K562 (cell line): ENCODE measurements around the gene TPBG. TPM values are rescaled to one million over a fixed set of nuclear protein-coding genes. Genes with fewer than 3 reads are reported as not detected.

ENCODE experiments used
- ATAC-seq: fragments of 200-7000 bp; cut with Tn5 transposase; 3 replicates; pipeline ENCODE4 v1.9.1; 2020; ENCODE audit warnings: moderate library complexity
- BruUV-seq: library from RNA; stranded (reverse); fragments of 400-500 nt; replicated peaks from 2 replicates; lab custom pipeline; 2021; lab: Mats Ljungman, UMichigan
- CTCF ChIA-PET: fragments of 300-600 bp; formaldehyde crosslinking; extraction: SDS; loops from one replicate; lab custom pipeline; 2021; ENCODE audit warnings: low intra/inter-chr PET ratio; lab: Yijun Ruan, JAX
- POLR2A ChIA-PET: fragments of 300-600, 350-650 bp; sonication (Branson Sonifier 250); formaldehyde crosslinking; extraction: SDS; loops from one replicate; lab custom pipeline; 2021; ENCODE audit warnings: antibody characterized with exemption, inconsistent platforms; lab: Yijun Ruan, JAX
- DNase-seq, 4 experiments: peaks; one replicate each; pipeline versions ENCODE4 v3.0.0 to v3.0.0-alpha.2; 2011 to 2018; ENCODE audit warnings: low spot score in 3 of 4, mixed read lengths in 3 of 4; ENCODE audit errors: extremely low read depth in 1 of 4
- FAIRE-seq: peaks from 2 replicates; lab custom pipeline; 2011; peaks lifted over from hg19 to GRCh38; lab: Jason Lieb, UNC
- H2AFZ ChIP-seq: 2 replicates; pipeline ENCODE4 v1.6.0; 2011; ENCODE audit warnings: low read depth, low read length, control low read depth, inconsistent platforms
- H3K27ac ChIP-seq: fragments of 200-600 bp; 3 replicates; pipeline ENCODE4 v1.8.0; 2011; ENCODE audit warnings: low read depth, mild to moderate bottlenecking, control low read depth, inconsistent platforms, low read length, moderate library complexity, mixed read lengths; ENCODE audit errors: extremely low read depth
- H3K27me3 ChIP-seq, 2 experiments: fragments of 300-600 bp in 1 of 2; 2 replicates in 1 of 2; 3 replicates in 1 of 2; pipeline versions ENCODE4 v1.6.0 to v1.8.0; 2011; ENCODE audit warnings: inconsistent platforms in 2 of 2, low read length in 2 of 2, mild to moderate bottlenecking in 1 of 2, mixed read lengths in 1 of 2, moderate library complexity in 1 of 2; ENCODE audit not compliant: control insufficient read depth in 2 of 2, insufficient read depth in 2 of 2
- H3K36me3 ChIP-seq: fragments of 300-600 bp; 3 replicates; pipeline ENCODE4 v1.8.0; 2011; ENCODE audit warnings: mild to moderate bottlenecking, low read length, inconsistent platforms; ENCODE audit not compliant: control insufficient read depth, insufficient read depth
- H3K4me1 ChIP-seq, 2 experiments: fragments of 200-600 bp in 1 of 2; replicated peaks in 1 of 2; 2 replicates in 1 of 2; 3 replicates in 1 of 2; pipeline versions ENCODE4 v1.5.1 to v1.8.0; 2011; ENCODE audit warnings: inconsistent platforms in 2 of 2, low read length in 2 of 2, mild to moderate bottlenecking in 1 of 2, mixed read lengths in 1 of 2, moderate library complexity in 1 of 2; ENCODE audit not compliant: control insufficient read depth in 2 of 2, insufficient read depth in 2 of 2
- H3K4me2 ChIP-seq: 2 replicates; pipeline ENCODE4 v1.6.1; 2011; ENCODE audit warnings: low read length, control low read depth, inconsistent platforms, mixed read lengths; ENCODE audit not compliant: insufficient read depth
- H3K4me3 ChIP-seq: fragments of 200-600 bp; sonication (generic), shearing (Covaris generic); 2 replicates; pipeline ENCODE4 v1.5.1; 2016; ENCODE audit warnings: control low read depth, inconsistent platforms
- H3K79me2 ChIP-seq: fragments of 200-600 bp; 3 replicates; pipeline ENCODE4 v1.8.0; 2011; ENCODE audit warnings: low read length, inconsistent platforms; ENCODE audit not compliant: control insufficient read depth, insufficient read depth
- H3K9ac ChIP-seq, 2 experiments: 2 replicates each; pipeline versions ENCODE4 v1.6.0 to v1.6.1; 2011; ENCODE audit warnings: low read depth in 2 of 2, low read length in 2 of 2, control low read depth in 1 of 2, inconsistent platforms in 1 of 2, mild to moderate bottlenecking in 1 of 2, mixed read lengths in 1 of 2; ENCODE audit not compliant: insufficient read depth in 1 of 2
- H3K9me1 ChIP-seq: one replicate; pipeline ENCODE4 v1.6.0; 2011; ENCODE audit warnings: inconsistent platforms, mild to moderate bottlenecking, low read length, moderate library complexity; ENCODE audit not compliant: control insufficient read depth, insufficient read depth
- H3K9me3 ChIP-seq: replicated peaks from 2 replicates; pipeline ENCODE4 v1.5.1; 2011; ENCODE audit warnings: low read depth, low read length, inconsistent platforms; ENCODE audit not compliant: control insufficient read depth, insufficient read depth
- H4K20me1 ChIP-seq: replicated peaks from 2 replicates; pipeline ENCODE4 v1.6.1; 2011; ENCODE audit warnings: low read length, inconsistent platforms, mixed read lengths; ENCODE audit not compliant: control insufficient read depth, insufficient read depth
- CHD7 ChIP-seq: fragments of 200-600 bp; sonication (generic); IDR thresholded peaks from one replicate; pipeline ENCODE4 v1.6.1; 2012; ENCODE audit warnings: mild to moderate bottlenecking, low read depth, low read length, inconsistent platforms
- DPF2 ChIP-seq: fragments of 450-650 bp; IDR thresholded peaks from 2 replicates; pipeline ENCODE4 v1.6.1; 2016
- ETS1 ChIP-seq: conservative IDR thresholded peaks from 2 replicates; pipeline ENCODE4 v1.6.1; 2011; ENCODE audit warnings: low read depth, mild to moderate bottlenecking, low read length; ENCODE audit not compliant: control insufficient read depth
- LARP7 ChIP-seq: fragments of 450-650 bp; IDR thresholded peaks from 2 replicates; pipeline ENCODE4 v1.6.1; 2016
- NR2C1 ChIP-seq, 2 experiments: fragments of 450-650 bp; IDR thresholded peaks; 2 replicates each; pipeline ENCODE4 v1.6.1; 2017; ENCODE audit warnings: mild to moderate bottlenecking in 2 of 2, antibody characterized with exemption in 1 of 2, inconsistent platforms in 1 of 2, missing compliant biosample characterization in 1 of 2, missing genetic modification characterization in 1 of 2
- PRMT5 ChIP-seq: sonication (generic); formaldehyde crosslinking; IDR thresholded peaks from 2 replicates; pipeline ENCODE4 v1.5.0; 2020; ENCODE audit warnings: missing genetic modification reagents
- TCF7L2 ChIP-seq: fragments of 150-350 bp; IDR thresholded peaks from 2 replicates; pipeline ENCODE4 v1.6.1; 2016; ENCODE audit warnings: low read depth, mild to moderate bottlenecking, low read length, moderate library complexity
- THRA ChIP-seq: fragments of 450-650 bp; IDR thresholded peaks from 2 replicates; pipeline ENCODE4 v1.6.1; 2017; ENCODE audit warnings: mild to moderate bottlenecking, moderate library complexity
- ZC3H8 ChIP-seq: fragments of 450-650 bp; IDR thresholded peaks from 2 replicates; pipeline ENCODE4 v1.6.1; 2017
- ZNF3 ChIP-seq: fragments of 250-450 bp; sonication (Bioruptor Pico); IDR thresholded peaks from 2 replicates; pipeline ENCODE4 v1.5.0; 2021; ENCODE audit warnings: mild to moderate bottlenecking, moderate library complexity
- WGBS: fragments of 100-300 bp; shearing (Covaris generic); methylation state at CpG from one replicate; pipeline ENCODE4 v1.1.6; 2016; ENCODE audit warnings: low coverage, mixed read lengths; ENCODE audit not compliant: insufficient coverage; ENCODE audit errors: missing lambda C conversion rate; 5-methylcytosine and 5-hydroxymethylcytosine counted together
- in situ Hi-C: fragments of 300-500 bp; cut with MboI; formaldehyde crosslinking; loops from 4 replicates; pipeline ENCODE4 v1.15.0; 2018; ENCODE audit warnings: inconsistent platforms, mixed read lengths
- intact Hi-C: fragments of 100-400 bp; cut with micrococcal nuclease; formaldehyde crosslinking; loops from 2 replicates; pipeline ENCODE4 v1.14.2; 2022
- polyA plus RNA-seq, 8 experiments: library from polyadenylated mRNA; depleted of rRNA in 4 of 8; stranded (reverse) in 5 of 8; unstranded in 3 of 8; fragments of >200 nt; fragmentation: Nextera tagmentation in 2 of 8; fragmentation: Illumina TruSeq in 1 of 8; extraction: Ambion mirVana in 2 of 8; extraction: Trizol in 1 of 8; gene quantifications; 2 replicates each; pipeline versions ENCODE4 v1.2.1 to v1.2.3, GENCODE V29; 2011 to 2014; ENCODE audit warnings: inconsistent platforms in 1 of 8, missing spikeins in 1 of 8
- total RNA-seq, 7 experiments: library from RNA; depleted of rRNA in 6 of 7; stranded (reverse); fragments of >200 nt in 6 of 7; fragmentation: Illumina TruSeq in 2 of 7; extraction: Trizol in 2 of 7; gene quantifications; 2 replicates each; pipeline versions ENCODE4 v1.2.1 to v1.2.3, GENCODE V29; 2011 to 2021; ENCODE audit warnings: low replicate concordance in 1 of 7

TPBG gene
- total and polyA plus RNA-seq, 9 of the 15 experiments (the other 6 are each of a cell fraction or from before 2014, with no cell fraction given), result 0.18 to 0.88 (median 0.36) TPM

- Histone ChIP-seq H3K4me3 (no peak overlapping the region), H3K79me2 (no peaks in the 10 kb centered on the region), H2AFZ (no peak overlapping the region), H3K4me1 (no peaks in the 10 kb centered on the region), H3K36me3 (no peaks in the 10 kb centered on the region), H3K9me3 (no peaks in the 10 kb centered on the region), H4K20me1 (no peaks in the 10 kb centered on the region), H3K9ac (no peak overlapping the region), H3K27ac (no peak overlapping the region), H3K9me1 (no peaks in the 10 kb centered on the region), H3K27me3 (no peaks in the 10 kb centered on the region), H3K4me2 (no peak overlapping the region)
- DNase-seq (no peak), ATAC-seq (no peak), FAIRE-seq (no peak)
- in situ Hi-C loops, result no loop called here
- 0% methylated on average over 1 of the region's 1 CpG for WGBS
- POLR2A ChIA-PET, result no interaction called here
- BruUV-seq, result no TSS peak
- intact Hi-C loops, result no loop called here
- CTCF ChIA-PET, result interaction anchor here (0.7 kb wide), 1 partner anchor 415 kb away, joined by 4 read pairs; no protein-coding TSS in a partner anchor
- TF ChIP-seq ETS1 (no peak), DPF2 (no peak), THRA (no peak), ZNF3 (CRISPR knock-in tag) (no peak), LARP7 (no peak), ZC3H8 (no peak), CHD7 (no peak), PRMT5 (CRISPR knock-in tag) (no peak), TCF7L2 (no peak), NR2C1 (IDR thresholded peaks at IDR 0.05) (no peak), NR2C1 (tag; IDR thresholded peaks at IDR 0.05) (no peak)
These were observed 29.8 kb upstream of the TPBG start for GRCh38 chr6:82333781-82334180.
